KOPT-K1 (cell line): ENCODE data around the gene ZNF213.

Experiments used
- H3K27ac ChIP-seq: fragments of 200-600 bp; sonication (generic); 2 replicates; pipeline ENCODE4 v1.5.1; 2016; ENCODE audit warnings: antibody characterized with exemption, mild to moderate bottlenecking, low read depth, low read length; ENCODE audit not compliant: poor library complexity, severe bottlenecking
- H3K36me3 ChIP-seq: fragments of 200-600 bp; sonication (generic); 2 replicates; pipeline ENCODE4 v1.5.1; 2017; ENCODE audit warnings: antibody characterized with exemption, mild to moderate bottlenecking, low read length, moderate library complexity; ENCODE audit not compliant: insufficient read depth
- H3K9me3 ChIP-seq: fragments of 200-600 bp; sonication (generic); 2 replicates; pipeline ENCODE4 v1.5.1; 2017; ENCODE audit warnings: antibody characterized with exemption, low read length, mild to moderate bottlenecking; ENCODE audit not compliant: insufficient read depth, poor library complexity, severe bottlenecking

Gene ZNF213, protein sequence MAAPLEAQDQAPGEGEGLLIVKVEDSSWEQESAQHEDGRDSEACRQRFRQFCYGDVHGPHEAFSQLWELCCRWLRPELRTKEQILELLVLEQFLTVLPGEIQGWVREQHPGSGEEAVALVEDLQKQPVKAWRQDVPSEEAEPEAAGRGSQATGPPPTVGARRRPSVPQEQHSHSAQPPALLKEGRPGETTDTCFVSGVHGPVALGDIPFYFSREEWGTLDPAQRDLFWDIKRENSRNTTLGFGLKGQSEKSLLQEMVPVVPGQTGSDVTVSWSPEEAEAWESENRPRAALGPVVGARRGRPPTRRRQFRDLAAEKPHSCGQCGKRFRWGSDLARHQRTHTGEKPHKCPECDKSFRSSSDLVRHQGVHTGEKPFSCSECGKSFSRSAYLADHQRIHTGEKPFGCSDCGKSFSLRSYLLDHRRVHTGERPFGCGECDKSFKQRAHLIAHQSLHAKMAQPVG

DNA sequence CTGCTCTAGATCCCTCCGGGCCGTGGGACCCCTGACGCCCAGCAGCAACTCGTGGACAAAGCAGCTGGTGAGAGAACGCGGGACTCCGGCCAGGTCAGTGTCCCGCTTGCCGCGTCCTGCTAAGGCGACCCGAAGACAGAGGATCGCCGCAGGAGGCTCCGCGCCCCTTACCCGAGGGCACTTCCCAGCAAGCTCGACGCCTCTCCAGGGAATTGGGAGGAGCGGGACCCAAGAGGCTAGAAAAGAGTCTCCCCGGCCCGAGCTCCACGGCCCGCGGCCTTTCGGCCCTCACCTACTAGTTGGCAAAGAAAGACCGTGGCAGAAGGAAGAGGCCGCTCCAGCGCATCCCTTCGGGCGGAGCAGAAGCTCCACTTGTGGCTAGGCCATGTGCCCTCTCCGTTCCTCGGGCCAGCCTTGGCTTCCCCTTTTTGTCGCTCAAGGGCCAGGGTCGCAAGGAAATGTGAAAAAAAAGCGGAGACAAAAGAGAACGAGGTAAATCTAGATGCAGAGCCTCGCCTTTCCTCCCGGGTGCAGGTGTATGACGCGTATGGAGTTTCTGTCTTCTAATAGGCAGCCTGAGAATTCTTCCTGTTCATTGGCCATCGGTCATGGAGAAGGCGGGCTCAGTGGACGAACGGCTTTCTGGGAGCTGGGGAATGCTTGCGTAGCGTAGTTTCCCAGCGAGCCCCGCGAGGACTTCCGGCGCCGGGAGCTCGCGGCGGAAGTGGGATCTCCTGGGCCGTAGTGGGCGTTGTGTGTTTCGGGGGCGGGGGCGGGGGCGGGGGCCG lies at the start of gene ZNF213:
Gene ZNF213 (plus strand): TSS at position 692 of the 788 bp plus-strand sequence. CDS start 2,252 bp downstream, outside the sequence.
- Histone ChIP-seq H3K36me3 (peaks cover 19% of the 10 kb centered on the region), H3K27ac (peak within 1 kb of the TSS; percentile 85)

DNA sequence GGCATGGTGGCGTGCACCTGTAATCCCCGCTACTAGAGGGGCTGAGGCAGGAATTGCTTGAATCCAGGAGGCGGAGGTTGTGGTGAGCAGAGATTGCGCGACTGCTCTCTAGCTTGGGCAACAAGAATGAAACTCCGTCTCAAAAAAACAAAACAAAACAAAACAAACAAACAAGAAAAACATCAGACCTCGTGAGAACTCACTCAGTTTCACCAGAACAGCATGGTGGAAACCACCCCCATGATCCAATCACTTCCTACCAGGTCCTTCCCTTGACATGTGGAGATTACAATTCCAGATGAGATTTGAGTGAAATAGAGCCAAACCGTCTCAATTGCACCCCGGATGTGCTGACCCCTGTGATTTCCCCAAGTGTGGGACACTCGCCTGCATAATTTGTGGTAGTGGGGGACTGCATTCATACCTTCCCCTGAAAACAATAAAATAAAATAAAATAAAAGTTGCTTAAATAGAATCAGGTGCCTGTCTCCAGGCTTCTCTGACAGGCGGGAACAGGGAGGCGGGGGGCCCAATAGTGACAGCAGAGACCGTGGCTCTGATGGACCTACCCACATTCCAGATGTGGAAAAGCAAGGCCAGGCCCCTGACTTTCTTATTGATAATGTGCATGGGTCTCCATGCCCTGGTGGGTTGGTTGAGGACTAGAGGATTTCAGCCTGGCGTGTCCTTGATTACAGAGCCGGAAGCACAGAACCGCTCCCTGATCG lies 48.8 kb upstream of the ZNF213 start:
- peak overlapping the region; percentile 31 for H3K27ac ChIP-seq
- no peaks in the 10 kb centered on the region for H3K36me3 ChIP-seq
- H3K9me3 ChIP-seq: peaks cover 3% of the 10 kb centered on the region

More for the DNA sequence above, at the start of gene ZNF213:
- H3K9me3 ChIP-seq: no peaks in the 10 kb centered on the region

DNA sequence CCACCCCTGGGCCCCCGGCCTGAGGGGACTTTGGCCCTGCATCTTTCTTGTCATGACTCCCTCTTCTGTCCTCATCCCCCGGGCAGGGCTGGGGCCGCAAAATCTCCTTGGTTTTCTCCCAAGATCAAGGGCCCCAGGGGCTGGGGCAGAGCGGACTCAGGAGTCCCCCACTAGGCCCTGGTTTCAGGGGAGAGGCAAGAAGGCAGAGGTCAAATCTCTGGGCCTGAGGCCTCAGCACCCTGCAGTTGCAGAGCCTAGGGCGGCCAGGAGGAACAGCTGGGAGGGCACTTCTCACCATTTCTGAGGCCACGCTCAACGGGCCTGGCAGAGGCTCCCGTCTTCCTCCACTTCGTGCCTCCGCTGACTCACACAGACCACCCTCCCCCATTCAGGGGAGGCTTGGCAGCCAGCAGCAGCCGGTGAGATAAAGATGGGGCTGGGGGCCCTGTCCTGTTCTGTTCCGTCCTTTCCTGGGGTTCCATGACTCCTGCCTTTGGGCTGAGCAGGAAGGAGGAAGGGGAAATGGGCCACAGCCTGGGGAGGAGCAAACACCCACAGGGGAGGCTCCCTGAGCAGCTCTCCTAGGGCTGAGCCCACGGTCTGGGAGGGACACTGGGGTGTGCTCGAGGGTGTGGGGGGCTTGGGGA lies 48.1 kb upstream of the ZNF213 start:
- Histone ChIP-seq H3K36me3 (no peaks in the 10 kb centered on the region), H3K9me3 (no peaks in the 10 kb centered on the region), H3K27ac (peak overlapping the region; percentile 31)

DNA sequence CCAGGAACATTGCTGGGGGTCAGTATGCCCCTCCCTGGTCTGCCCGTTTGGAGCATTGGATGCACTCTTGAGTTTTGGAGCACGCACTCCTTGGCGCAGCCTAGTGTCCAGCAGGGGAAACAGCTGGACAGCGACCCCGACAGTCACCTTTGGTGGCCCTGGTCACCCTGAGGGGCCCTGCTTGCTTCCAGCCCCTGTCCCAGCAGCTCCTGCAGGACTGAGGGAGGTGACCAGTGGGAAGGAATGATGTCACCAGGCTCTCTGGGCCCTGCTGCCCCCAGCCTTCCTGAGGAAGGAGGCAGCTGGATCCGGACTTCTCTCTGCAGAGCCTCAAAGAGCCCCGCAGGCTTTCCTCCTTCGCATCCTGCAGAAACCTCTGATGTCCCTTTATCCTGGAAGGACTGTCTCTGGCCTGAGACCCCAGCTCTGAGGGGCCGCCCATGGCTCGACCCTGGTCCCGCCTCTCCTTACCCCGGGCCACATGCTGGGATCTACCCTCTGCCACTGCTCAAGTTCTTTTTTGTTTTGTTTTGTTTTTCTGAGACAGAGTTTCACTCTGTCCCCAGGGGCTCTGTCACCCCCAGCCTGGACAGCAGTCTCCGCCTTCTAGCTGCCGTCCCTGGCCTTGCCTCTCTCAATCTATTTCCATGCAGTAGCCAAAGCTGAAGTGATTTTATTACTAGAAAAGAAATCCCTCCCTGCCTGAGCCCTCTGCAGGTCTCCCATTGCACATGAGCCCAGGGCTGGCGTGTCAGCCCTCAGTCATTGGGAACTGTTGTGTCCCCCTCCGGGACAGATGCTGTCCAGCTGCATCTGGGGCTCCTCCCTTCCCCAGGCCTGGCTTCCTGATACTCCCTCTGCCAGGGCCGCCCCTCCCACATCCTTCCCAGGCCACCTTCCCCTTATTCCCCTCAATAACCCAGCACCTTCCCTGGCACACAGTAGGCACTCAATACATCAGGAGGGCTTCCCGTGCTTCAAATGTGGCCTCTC lies 47.3 kb upstream of the ZNF213 start:
- Histone ChIP-seq H3K36me3 (no peaks in the 10 kb centered on the region), H3K9me3 (no peaks in the 10 kb centered on the region), H3K27ac (peak overlapping the region; percentile 31)

DNA sequence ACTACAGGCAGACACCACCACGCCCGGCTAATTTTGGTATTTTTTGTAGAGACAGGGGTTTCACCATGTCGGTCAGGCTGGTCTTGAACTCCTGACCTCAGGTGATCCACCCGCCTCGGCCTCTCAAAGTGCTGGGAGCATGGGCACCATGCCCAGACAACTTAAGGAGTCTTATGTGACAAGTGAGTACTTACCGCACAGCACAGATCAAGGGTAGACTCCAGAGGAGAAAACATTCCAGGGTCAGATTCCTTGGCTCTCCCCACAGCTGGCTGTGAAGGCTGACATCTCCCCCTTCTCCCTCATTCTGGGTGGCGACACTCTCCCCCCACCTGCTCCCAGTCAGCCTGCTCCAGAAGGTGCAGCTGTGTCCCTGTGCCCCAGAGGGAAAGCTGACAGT lies 46.4 kb upstream of the ZNF213 start:
- H3K9me3 ChIP-seq: no peaks in the 10 kb centered on the region
- H3K36me3 ChIP-seq: no peaks in the 10 kb centered on the region
- no peak overlapping the region for H3K27ac ChIP-seq

DNA sequence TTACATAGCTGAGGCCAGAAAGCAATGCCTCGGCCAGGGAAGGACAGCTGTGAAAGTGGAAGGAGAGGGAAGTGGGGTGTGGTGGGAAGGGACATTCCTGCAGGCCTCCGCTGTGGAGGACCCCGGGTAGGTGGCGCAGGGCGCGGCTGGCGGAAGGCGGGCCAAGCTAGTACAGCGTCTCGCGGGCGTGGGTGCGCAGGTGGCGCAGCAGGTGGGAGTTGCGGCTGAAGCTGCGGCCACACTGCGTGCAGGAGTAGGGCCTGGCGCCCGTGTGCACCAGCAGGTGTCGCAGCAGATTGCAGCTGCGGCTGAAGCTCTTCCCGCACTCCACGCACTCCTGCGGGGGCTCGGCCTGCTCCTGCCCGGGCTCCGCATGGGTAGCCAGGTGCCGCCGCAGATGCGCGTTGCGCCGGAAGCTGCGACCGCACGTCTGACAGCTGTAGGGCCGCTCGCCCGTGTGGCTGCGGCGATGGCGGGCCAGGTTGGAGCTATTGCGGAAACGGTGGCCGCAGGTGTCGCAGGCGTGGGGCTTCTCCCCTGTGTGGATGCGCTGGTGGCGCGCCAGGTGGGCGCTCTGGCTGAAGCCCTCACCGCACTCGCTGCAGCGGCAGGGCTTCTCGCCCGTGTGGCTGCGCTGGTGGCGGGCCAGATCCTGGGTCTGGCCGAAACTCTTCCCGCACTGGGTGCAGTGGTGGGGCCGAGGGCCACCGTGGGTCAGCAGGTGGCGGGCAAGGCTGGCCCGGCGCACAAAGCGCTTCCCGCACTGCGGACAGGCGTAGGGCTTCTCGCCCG lies 45.7 kb upstream of the ZNF213 start:
- H3K36me3 ChIP-seq: no peaks in the 10 kb centered on the region
- no peak overlapping the region for H3K27ac ChIP-seq
- no peaks in the 10 kb centered on the region for H3K9me3 ChIP-seq

DNA sequence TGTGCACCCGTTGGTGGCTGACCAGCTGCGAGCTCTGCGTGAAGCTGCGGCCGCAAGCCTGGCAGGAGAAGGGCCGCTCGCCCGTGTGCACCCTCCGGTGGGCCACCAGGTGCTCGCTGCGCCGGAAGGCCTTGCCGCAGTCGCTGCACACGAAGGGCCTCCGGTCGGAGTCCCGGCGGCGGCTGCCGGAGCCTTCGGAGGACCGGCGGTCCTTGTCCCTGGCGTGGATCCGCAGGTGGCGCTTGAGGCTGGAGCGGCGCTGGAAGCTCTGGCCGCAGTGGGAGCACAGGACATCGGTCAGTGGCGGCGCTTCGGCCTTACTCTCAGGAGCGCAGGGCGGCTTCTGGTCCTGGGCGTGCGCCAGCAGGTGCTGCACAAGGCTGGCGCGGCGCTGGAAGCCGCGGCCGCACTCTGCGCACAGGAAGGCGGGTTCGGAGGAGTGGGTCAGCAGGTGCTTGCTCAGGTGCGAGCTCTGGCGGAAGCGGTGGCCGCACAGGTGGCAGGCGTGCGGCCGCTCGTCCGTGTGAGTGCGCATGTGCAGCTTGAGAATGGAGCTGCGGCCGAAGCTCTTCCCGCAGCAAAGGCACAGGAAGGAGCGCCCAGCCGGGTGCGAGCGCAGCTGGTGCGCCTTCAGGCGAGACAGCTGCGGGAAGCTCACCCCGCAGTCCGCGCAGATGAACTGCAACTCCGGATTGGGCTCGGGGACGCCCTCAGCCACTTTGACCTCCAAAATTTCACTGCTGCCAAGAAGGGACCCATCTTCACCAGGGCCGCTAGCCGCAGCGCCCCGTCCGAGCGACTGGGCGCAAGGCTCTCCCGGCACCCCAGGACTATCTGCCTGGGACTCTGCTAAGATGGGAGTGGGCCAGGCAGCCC lies 44.9 kb upstream of the ZNF213 start:
- Histone ChIP-seq H3K36me3 (no peaks in the 10 kb centered on the region), H3K27ac (no peak overlapping the region), H3K9me3 (no peaks in the 10 kb centered on the region)

DNA sequence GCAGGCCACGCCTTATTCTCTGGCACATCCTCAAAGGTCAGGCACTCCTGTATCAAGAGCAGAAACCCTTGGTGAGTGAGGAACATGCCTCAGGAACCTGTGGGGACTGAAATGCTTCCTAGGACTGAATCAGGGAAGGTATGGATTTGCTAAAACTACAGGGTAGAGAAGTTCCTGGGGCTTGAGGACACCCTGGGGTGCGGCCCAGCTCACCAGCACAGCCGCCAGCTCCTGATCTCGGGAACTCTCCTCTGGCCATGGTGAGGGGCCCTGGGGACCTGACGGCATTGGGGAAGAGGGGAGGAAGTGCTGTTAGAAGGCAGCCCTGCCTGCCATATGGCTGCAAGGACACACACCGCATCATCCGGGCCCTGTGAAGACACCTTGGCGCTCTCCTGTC lies 43.3 kb upstream of the ZNF213 start:
- no peaks in the 10 kb centered on the region for H3K9me3 ChIP-seq
- H3K27ac ChIP-seq: no peak overlapping the region
- no peaks in the 10 kb centered on the region for H3K36me3 ChIP-seq

DNA sequence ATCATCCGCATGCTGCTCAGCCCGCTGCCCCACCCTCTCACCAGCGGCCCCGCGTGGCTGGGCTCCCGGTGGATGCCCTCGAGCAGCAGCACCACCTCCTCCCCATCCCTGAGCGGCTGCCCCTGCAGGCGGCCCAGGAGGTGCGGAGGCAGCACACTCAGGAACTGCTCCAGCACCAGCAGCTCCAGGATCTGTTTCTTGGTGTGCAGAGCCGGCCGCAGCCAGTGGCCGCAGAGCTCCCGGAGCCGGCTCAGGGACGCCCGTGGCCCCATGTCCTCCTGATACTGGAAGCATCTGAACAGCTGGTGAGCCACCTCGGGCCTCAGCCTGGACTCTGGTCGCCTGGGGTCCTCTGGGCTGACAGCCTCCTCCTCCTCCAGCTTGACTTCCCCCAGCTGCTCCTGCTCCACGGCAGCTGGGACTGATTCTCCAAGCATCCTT lies 42.3 kb upstream of the ZNF213 start:
- Histone ChIP-seq H3K9me3 (no peaks in the 10 kb centered on the region), H3K36me3 (no peaks in the 10 kb centered on the region), H3K27ac (no peak overlapping the region)

DNA sequence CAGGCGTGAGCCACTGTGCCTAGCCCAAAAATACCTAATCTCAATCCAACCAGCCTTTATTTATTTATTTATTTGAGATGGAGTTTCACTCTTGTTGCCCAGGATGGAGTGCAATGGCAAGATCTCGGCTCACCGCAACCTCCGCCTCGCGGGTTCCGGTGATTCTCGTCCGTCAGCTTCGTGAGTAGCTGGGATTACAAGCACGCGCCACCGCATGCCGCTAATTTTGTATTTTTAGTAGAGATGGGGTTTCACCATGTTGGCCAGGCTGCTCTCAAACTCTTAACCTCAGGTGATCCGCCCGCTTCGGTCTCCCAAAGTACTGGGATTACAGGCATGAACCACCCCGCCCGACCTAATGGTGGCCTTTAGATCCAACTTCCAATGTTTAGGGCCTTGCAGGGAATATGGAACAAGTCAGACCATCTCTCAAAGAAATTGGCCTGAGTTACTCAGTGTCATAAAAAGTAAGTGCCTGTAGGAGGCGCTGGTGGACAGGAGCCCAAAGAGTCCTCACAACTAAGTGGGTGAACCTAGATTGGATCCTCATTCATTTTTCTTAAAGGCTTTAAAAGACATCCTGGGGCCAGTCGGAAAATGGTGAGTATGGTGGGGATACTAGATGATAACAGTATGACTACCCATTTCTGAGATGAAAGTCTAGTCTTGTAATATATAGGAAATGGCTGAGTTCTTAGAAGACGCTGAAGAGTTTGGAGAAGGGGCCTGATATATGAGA lies 40.4 kb upstream of the ZNF213 start:
- H3K36me3 ChIP-seq: no peaks in the 10 kb centered on the region
- no peak overlapping the region for H3K27ac ChIP-seq
- H3K9me3 ChIP-seq: no peaks in the 10 kb centered on the region

DNA sequence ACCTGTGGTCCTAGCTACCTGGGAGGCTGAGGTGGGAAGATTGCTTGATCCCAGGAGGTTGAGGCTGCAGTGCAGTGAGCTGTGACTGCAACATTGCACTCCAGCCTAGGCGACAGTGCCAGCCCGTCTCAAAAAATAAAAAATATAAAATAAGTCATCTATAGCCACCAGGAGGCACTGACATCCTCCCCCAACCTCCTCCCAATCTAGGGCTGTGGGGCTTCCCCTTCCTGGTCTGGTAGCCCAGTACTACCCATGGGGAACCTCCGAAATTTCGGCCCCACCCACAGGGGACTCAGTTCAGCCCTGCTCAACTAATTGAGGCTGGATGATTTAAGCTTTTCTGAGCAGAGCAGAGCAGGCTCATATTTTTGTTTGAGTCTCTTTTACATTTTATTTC lies 39.0 kb upstream of the ZNF213 start:
- no peaks in the 10 kb centered on the region for H3K9me3 ChIP-seq
- no peaks in the 10 kb centered on the region for H3K36me3 ChIP-seq
- no peak overlapping the region for H3K27ac ChIP-seq

DNA sequence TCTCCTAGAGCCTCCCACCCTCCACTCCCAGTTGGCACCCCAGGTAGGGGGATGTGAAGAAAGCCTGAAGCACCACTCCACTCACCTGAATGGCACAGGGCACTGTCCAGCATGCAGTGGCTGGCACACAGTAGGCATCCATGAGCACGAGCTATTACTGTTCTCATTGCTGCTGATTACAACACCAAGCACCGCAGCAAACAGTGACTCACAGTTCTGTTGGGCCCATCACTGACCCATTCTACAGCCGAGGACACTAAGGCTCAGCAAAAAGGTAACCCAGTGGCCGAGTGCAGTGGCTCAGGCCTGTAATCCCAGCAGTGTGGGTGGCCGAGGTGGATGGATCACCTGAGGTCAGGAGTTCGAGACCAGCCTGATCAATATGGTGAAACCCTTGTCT lies 38.5 kb upstream of the ZNF213 start:
- H3K27ac ChIP-seq: no peak overlapping the region
- no peaks in the 10 kb centered on the region for H3K9me3 ChIP-seq
- H3K36me3 ChIP-seq: no peaks in the 10 kb centered on the region
